Stimulated activated CD8-positive, alpha-beta memory T cell treated with anti-CD3 and anti-CD28 coated beads, Interleukin-2, amount 100 ng/mL, for 48 hours (primary cell): ENCODE data around the gene LRRC51.
"Not testable (repeated sequence)": the region's sequence is repeated elsewhere in the genome, so short reads cannot be mapped to it uniquely, and the experiment has no call there.

ENCODE experiments used
- DNase-seq, 2 donors: peaks; one replicate each; pipeline ENCODE4 v3.0.0-alpha.2; 2020; ENCODE audit warnings: low read depth in 2 of 2

The LRRC51 gene

GRCh38 chr11:72105888-72106287, 25.2 kb downstream of the LRRC51 start, which contains the start of gene TOMT:
TSS of gene TOMT (plus strand) at chr11:72105924. CDS start at chr11:72105952, 28 bp downstream.
- no peak for DNase-seq

DNA sequence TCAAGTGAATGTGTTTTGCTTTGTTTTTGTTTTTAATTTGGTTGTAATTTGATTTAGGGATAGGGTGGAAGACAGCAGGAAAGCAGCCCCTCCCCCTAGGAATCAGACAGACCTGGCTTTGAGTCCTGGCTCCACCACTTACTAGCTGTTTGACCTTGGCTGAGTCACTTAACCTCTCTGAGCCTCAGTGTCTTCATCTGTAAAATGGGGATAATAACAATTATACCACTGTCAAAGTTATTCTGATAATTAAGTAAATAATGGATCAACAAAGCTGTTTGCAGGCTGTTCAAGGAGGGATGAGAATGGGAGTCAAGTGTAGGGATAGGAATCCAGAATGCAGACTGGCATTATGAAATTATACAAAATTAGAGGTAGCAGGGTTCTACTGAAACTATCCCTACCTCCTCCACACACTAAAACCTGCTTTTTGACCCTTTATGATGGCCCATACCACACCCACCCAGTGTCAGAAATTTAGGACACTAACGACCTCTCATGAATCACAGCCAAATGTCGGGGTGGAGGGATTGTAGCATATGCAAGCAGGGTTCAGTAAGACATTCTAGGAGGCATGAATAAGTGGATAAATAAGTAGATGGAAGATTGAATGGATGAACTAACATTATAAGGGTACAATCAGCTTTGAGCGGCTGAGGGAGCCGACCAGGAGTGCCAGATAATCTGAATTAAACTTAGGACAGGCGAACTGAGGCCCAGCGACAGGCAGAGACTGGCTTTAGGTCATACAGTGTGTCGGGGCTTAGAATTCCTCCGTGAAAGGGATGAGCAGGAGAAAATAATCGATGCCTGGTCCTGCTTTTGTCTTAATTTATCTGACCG, 30.9 kb downstream of the LRRC51 start:
- no peak for DNase-seq

GRCh38 chr11:72112143-72112977, 31.7 kb downstream of the LRRC51 start, which contains the start of gene ANAPC15:
TSS of gene ANAPC15 (minus strand) at chr11:72112695. CDS start at chr11:72111276, 1,419 bp downstream.
- peak; percentile 91 to 99 for DNase-seq

GRCh38 chr11:72112978-72113808, 32.5 kb downstream of the LRRC51 start:
- no peak for DNase-seq

DNA sequence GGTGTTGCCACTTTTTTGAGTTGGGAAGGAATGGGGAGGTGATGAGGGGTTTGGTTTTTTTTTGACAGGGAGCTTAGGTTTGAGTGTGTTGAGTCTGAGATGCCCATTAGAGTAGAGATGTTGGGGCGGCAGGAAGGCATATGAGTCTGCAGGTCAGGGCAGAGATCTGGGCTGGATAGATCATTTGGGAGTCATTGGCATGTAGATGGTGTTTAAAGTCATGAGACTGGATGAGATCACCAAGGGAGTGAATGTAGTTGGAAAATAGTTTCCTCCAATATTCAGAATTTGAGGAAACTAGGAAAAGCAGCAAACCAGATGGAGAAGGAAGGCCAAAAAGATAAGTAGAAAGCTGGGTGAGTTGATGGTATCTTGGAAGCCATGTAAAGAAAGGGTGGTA, 33.9 kb downstream of the LRRC51 start:
- DNase-seq = no peak

GRCh38 chr11:72116019-72116755, 35.5 kb downstream of the LRRC51 start:
- DNase-seq = no peak

DNA sequence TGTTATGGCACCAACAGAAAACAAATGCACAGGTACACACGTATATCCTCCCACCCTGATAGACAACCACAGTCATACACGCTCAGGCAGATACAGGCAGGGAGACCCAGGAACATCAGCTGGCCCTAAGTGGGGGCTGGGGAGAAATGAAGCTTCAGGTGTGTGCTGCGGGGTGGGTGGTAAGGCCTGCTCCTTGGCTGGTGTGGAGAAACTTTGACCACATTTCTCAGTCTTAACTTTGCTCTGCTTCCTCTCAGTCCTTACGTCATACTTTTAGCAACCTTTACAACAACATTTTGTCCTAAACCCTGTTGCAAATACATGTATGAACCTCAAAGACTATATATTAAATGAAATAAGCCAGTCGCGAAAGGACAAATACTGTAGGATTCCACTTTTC, 38.5 kb downstream of the LRRC51 start:
- no peak for DNase-seq

DNA sequence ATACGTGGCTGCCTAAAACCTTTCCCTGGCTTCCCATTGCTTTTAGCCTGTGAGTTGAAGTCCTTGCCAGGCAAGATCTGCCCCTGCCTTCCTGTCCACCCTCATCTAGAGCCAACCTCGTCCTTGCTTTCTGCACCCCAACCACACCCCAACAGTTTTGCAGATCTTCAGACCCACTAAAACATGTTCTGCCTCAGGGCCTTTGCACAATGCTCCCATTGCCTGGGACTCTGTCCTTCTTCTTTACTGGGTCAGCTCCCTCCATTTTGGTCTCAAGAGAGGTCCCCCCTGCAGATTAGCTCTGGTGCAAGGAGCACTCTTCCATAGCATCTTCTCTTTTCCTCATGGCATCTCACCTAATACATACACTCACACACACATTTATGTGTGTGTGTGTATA, 40.3 kb downstream of the LRRC51 start:
- no peak for DNase-seq

DNA sequence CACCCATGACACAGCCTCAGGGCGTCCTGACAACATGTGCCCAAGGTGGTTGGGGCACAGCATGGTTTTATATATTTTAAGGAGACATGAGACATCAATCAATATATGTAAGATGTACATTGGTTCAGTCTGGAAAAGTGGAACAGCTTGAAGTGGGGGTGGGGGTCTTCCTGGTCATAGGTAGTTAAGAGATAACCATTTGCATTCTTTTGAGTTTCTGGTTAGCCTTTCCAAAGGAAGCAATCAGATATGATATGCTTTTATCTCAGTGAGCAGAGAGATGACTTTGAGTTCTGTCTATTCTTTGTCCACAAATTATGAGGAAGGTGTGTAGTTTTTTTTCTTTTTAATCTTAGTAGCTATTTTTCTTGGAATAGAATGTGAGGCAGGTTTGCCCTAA, 42.0 kb downstream of the LRRC51 start:
- no peak for DNase-seq

DNA sequence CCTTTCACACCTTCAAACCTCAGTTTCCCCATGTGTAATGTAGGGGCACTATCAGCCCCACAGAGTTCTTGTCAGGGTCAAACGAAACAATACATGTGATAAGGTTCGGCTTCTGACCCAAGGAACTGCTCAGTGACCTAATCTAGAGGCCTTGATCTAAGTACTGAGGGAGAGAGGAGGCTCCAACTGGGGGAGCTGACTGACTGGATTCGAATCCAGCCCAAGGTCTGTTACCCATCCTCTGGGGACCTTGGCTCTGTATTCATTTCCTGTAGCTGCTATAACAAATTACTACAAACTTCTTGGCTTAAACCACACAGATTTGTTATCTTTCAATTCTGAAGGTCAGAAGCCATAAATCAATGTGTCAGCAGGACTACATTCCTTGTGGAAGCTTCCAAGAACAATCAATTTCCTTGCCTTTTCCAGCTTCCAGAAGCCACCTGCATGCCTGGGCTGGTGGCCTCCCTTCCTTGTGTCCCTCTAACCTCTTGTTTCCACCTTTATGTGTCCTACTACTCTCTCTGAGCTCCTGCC, 42.5 kb downstream of the LRRC51 start:
- DNase-seq = no peak

GRCh38 chr11:72124046-72124445, 43.4 kb downstream of the LRRC51 start:
- no peak for DNase-seq

DNA sequence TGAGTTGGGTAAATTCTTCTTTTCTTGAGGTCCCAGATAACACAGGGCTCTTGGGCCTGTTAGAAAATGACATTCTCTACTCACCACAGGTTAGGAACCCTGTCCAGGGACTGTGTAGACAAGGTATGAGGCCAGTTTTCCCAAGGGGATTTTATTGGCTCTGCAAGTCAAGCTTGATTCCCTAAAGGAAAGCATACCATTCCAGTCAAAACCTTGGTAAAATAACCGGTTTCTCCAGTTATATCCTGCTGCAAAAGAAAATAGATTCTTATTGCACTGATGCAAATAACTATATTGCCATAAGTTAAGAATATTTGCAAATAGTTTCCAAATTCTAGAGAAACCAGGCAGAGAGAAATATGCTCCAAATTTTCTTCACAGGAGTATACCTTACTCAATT, 45.3 kb downstream of the LRRC51 start:
- DNase-seq = no peak

DNA sequence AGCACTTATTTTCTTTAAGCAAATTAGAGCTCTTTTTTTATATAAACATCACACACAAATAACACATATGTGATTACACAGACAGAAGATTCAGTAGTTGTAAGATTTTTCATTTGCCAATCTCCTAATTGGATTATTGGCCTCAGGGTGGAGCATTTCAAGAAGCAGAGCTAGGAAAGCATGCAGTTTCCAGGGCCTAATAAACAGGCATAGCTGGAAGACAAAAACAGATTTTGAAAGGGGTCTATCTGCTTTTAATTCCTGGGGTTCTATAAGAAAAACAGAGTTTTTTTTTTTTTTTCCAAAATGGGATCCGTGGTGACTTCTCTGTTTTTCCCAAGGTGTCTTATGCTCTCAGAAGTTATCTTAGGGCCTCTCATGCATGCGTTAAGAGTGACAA, 47.3 kb downstream of the LRRC51 start:
- no peak for DNase-seq

DNA sequence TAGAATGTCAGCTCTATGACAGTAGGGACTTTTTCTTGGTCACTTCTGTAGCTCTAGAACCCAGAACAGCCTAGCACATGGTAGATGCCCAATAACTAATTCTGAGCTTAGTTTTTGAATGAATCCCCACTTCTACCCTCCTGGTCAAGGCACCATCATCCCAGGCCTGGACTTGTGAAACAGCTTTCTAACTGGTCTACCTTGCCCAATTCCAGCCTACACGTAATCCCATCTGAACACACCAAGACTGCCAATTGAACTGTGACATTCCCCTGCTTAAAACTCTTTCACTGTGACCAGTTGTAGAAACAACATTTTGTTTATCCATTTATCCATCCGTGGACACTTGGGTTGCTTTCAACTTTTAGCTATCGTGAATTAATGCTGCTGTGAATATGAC, 48.7 kb downstream of the LRRC51 start:
- DNase-seq = no peak

DNA sequence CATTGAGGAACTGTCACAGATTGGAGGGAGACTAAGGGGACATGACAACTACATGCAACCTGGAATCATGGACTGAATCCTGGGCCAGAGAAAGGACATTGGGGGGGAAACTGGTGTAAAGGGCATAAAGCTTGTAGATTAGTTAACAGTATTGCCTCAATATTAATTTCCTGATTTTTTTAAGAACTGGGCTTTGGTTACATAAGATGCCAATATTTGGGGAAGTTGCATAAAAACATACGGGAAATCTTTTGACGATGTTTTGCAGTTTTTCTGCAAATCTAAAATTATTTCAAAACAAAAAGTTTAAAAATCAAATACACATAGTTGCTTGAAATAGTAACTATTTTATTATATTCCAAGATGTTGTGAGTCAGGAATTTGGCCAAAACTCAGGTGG, 52.0 kb downstream of the LRRC51 start:
- DNase-seq = no peak

- DNase-seq = not testable (repeated sequence)
Measured at GRCh38 chr11:72135473-72135872, 54.8 kb downstream of the LRRC51 start, which contains the start of gene FOLR3. TSS of gene FOLR3 (plus strand) at chr11:72135725. CDS start at chr11:72135953, 228 bp downstream.

DNA sequence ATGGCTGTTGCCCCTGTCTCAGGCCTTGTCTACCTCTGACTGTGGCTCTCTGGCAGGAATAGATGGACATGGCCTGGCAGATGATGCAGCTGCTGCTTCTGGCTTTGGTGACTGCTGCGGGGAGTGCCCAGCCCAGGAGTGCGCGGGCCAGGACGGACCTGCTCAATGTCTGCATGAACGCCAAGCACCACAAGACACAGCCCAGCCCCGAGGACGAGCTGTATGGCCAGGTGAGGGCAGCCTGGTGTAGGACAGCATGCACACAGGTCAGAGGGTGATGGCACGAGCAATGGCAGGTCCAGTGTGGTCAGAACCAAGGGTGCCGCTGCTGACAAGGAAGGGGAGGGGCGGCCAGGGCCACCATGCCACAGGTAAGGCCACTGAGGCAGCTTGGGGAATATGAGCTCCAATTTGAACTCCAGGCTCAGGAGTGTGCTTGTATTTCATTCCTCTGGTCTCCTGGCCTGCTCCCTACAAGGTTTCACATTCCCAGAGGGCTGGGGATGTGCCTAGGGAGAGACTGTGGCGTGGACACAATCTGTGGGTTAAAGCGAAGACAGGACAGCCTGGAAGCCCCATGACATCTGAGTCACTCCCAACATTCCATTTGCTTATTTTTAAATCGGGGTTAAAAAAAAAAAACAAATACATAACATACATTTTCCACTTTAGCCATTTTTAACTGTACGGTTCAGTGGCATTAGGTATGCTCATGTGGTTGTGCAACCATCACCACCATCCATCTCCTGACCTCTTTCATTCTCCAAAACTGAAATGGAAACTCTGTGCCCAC, 55.4 kb downstream of the LRRC51 start:
- DNase-seq = no peak

DNA sequence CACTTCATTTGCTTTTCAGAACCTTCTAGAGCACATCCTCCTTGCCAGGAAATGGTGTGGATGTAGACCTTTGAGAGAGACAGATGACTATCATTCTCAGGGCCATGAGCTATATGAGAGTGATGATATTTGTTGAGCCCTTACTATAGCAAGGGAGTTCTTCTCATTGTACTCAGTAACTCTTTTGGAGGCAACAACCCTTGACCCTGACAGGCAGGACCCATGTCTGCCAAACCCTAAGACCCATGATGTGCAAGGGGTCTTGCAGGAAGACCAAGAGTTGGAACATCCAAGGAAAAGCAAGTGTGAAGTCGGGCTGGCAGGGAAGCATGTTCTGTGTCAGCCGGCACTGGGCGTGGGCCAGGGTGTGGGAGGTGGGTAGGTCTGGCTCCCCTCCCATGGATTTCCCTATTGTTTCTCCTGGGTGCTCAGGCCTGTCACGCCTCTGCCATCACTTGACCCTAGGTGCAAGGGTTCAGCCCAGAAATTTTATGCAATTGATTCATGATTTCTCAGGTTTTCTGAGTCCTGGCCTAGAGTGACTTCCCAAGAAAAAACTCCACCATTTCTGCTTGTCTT, 56.1 kb downstream of the LRRC51 start:
- no peak for DNase-seq

DNA sequence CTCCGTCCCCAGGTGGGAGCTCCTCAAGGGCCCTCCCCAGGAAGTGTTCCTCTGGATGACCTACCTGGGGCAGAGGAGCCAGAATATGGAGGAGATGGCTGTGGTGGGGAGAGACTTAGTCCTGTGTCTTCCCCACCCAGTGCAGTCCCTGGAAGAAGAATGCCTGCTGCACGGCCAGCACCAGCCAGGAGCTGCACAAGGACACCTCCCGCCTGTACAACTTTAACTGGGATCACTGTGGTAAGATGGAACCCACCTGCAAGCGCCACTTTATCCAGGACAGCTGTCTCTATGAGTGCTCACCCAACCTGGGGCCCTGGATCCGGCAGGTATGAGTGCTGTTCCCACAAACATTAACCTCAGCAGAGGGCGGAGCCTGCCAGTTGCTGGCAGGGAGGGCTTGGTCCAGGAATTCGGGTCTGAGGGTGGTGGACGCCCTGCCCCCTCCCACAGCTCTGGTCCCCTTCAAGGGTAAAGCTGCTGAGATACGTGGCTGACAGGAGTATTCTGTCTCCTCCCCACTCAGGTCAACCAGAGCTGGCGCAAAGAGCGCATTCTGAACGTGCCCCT, 58.3 kb downstream of the LRRC51 start:
- no peak for DNase-seq
